ENCODE measurements around the gene ZNF622.
A peak's percentile ranks its signal among the peaks of the same experiment; 100 is the strongest.

The ZNF622 gene

GRCh38 chr5:16465544-16466432 lies at the start of gene ZNF622:
Gene ZNF622 (minus strand): TSS chr5:16465800. CDS start chr5:16465665, 135 bp downstream.
- DNase-seq: peak; percentile 90

GRCh38 chr5:16510098-16510497 lies 44.5 kb upstream of the ZNF622 start:
- no peak for DNase-seq

GRCh38 chr5:16508730-16509531 lies 43.3 kb upstream of the ZNF622 start:
- no peak for DNase-seq

- no peak for DNase-seq
Measured at GRCh38 chr5:16507716-16508115, 42.1 kb upstream of the ZNF622 start.

- DNase-seq: no peak
Measured at GRCh38 chr5:16505904-16506303, 40.3 kb upstream of the ZNF622 start.

GRCh38 chr5:16505140-16505891 lies 39.7 kb upstream of the ZNF622 start:
- no peak for DNase-seq

GRCh38 chr5:16504571-16504970 lies 39.0 kb upstream of the ZNF622 start:
- no peak for DNase-seq

GRCh38 chr5:16502866-16503265 lies 37.3 kb upstream of the ZNF622 start:
- no peak for DNase-seq

GRCh38 chr5:16500024-16500423 lies 34.4 kb upstream of the ZNF622 start:
- no peak for DNase-seq

- no peak for DNase-seq
Measured at GRCh38 chr5:16497546-16497945, 31.9 kb upstream of the ZNF622 start.

GRCh38 chr5:16493261-16493660 lies 27.7 kb upstream of the ZNF622 start:
- DNase-seq: no peak

GRCh38 chr5:16492398-16493140 lies 27.0 kb upstream of the ZNF622 start:
- DNase-seq: no peak

GRCh38 chr5:16490911-16491310 lies 25.3 kb upstream of the ZNF622 start:
- no peak for DNase-seq

GRCh38 chr5:16489322-16489791 lies 23.8 kb upstream of the ZNF622 start:
- DNase-seq: peak; percentile 37

GRCh38 chr5:16487456-16487855 lies 21.9 kb upstream of the ZNF622 start:
- DNase-seq: no peak

- no peak for DNase-seq
Measured at GRCh38 chr5:16486711-16487111, 21.1 kb upstream of the ZNF622 start.

GRCh38 chr5:16485656-16486055 lies 20.1 kb upstream of the ZNF622 start:
- DNase-seq: no peak

- no peak for DNase-seq
Measured at GRCh38 chr5:16484081-16484480, 18.5 kb upstream of the ZNF622 start.

GRCh38 chr5:16483361-16483760 lies 17.8 kb upstream of the ZNF622 start:
- no peak for DNase-seq

GRCh38 chr5:16482891-16483290 lies 17.3 kb upstream of the ZNF622 start:
- no peak for DNase-seq

- DNase-seq: no peak
Measured at GRCh38 chr5:16480821-16481538, 15.4 kb upstream of the ZNF622 start.

GRCh38 chr5:16480144-16480543 lies 14.5 kb upstream of the ZNF622 start:
- DNase-seq: no peak
